ENCODE measurements around the gene CFAP97D1. TPM values are rescaled to one million over a fixed set of nuclear protein-coding genes. Genes with fewer than 3 reads are reported as not detected.

The CFAP97D1 gene
- total and polyA plus RNA-seq, 4 donors = 0.01 to 0.06 (median 0.02) TPM; not detected in 1

DNA sequence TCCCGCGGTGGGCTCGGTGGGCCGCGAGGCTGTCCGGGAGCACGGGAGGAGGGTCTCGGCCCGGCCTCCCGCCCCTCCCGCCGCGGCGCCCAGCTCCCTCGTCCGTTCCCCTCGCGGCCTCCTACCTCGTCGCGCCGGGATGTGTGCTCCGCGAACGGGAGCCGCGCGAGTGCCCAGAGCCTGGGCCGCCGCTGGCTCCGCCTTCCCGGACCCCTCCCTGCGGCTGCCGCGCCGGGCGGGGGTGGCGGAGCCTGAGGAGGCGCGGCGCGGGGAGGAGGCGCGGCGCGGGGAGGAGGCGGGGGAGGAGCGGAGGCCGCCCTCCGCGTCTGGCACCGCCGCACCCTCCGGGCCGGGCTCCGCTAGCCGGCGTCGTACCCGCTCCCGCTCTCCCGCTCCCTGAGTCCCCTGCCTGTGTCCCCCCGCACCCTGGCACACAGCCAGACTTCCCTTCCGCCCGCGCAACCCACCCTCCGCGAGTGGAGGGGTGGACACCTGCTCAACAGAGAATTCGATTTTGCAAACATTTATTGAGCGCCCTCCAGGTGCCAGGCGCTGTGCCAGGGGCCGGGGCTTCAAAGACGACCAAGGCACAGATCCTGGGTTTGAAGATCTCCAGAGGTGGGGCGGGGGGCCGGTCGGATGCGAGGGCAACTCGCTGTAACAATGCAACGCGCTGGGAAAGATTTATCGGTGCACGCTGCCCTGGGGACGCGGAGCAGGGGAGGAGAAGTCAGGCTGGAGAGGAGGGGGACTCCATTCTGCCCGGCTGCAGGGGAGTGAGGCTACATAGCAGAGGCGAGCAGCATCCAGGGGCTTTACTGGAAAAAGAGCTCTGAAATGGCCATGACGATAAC, 53.0 kb downstream of the CFAP97D1 start, which contains the start of gene MPP3:
Gene MPP3, minus strand, starts transcription at position 171 of the 854 bp plus-strand sequence. CDS start 1,240 bp downstream, outside the sequence.
- peak within 1 kb of the TSS; percentile 70 to 87 for H3K27ac ChIP-seq (ENCODE audit: low read depth in 1 of 2, low read length in 1 of 2)
- 2 to 3% methylated on average over 37 to 86 of the region's 87 CpGs for WGBS, 2 donors

GRCh38 chr17:43834106-43834505, 53.9 kb downstream of the CFAP97D1 start:
- ATAC-seq (ENCODE audit: insufficient read depth, low FRiP score) (no peak), DNase-seq (peak in 2 of 3 donors; percentile 14 to 36)
- no peaks in the 10 kb centered on the region for H3K9me3 ChIP-seq (ENCODE audit: control insufficient read depth in 4 of 4, insufficient read depth in 3 of 4, low read length in 3 of 4)
- H3K27me3 ChIP-seq (ENCODE audit: control insufficient read depth in 3 of 3, insufficient read depth in 3 of 3, low read length in 2 of 3) = no peaks in the 10 kb centered on the region
- 23 to 51% methylated on average over 2 of the region's 2 CpGs for WGBS, 2 donors
- no peak overlapping the region for H3K27ac ChIP-seq (ENCODE audit: low read depth in 1 of 2, low read length in 1 of 2)
- H3K9ac ChIP-seq (ENCODE audit: insufficient read depth in 1 of 2, low read length in 2 of 2) = no peak overlapping the region
- peaks cover 0 to 16% (median 4%) of the 10 kb centered on the region in 5 donors for H3K4me1 ChIP-seq (ENCODE audit: control insufficient read depth in 5 of 5, insufficient read depth in 5 of 5, low read length in 5 of 5)
- no peak overlapping the region for H3K4me3 ChIP-seq
- H3K36me3 ChIP-seq (ENCODE audit: control insufficient read depth in 4 of 4, insufficient read depth in 4 of 4, low read length in 4 of 4) = peaks cover 0 to 8% (median under 1%) of the 10 kb centered on the region in 4 donors
- no peak for TF ChIP-seq CTCF (IDR thresholded peaks at IDR 0.05; ENCODE audit: control extremely low read depth, extremely low read depth)

More for the DNA sequence above, 53.0 kb downstream of the CFAP97D1 start, which contains the start of gene MPP3:
- ATAC-seq (ENCODE audit: insufficient read depth, low FRiP score) (peak; percentile 91), DNase-seq (peak; percentile 68 to 83 (median 74))
- no peak for TF ChIP-seq CTCF (IDR thresholded peaks at IDR 0.05; ENCODE audit: control extremely low read depth, extremely low read depth)
- Histone ChIP-seq H3K27me3 (ENCODE audit: control insufficient read depth in 3 of 3, insufficient read depth in 3 of 3, low read length in 2 of 3) (no peaks in the 10 kb centered on the region), H3K4me1 (ENCODE audit: control insufficient read depth in 5 of 5, insufficient read depth in 5 of 5, low read length in 5 of 5) (peaks cover 0 to 16% (median 4%) of the 10 kb centered on the region in 5 donors), H3K9me3 (ENCODE audit: control insufficient read depth in 4 of 4, insufficient read depth in 3 of 4, low read length in 3 of 4) (no peaks in the 10 kb centered on the region), H3K4me3 (peak within 1 kb of the TSS; percentile 66), H3K36me3 (ENCODE audit: control insufficient read depth in 4 of 4, insufficient read depth in 4 of 4, low read length in 4 of 4) (peaks cover 0 to 8% (median 2%) of the 10 kb centered on the region in 4 donors), H3K9ac (ENCODE audit: insufficient read depth in 1 of 2, low read length in 2 of 2) (no peak within 1 kb of the TSS)

Other genes starting within 250 kb of the CFAP97D1 start
- 1 to 10 TPM in 1 of 2 donors, under 1 TPM in 1; 0.54 to 6.9 TPM for gene ETV4, start 234.1 kb upstream of the CFAP97D1 start, total RNA-seq
- 1 to 10 TPM; 2.2 to 4.3 TPM for gene ETV4, start 234.1 kb upstream of the CFAP97D1 start, polyA plus RNA-seq
- gene MEOX1, start 118.5 kb upstream of the CFAP97D1 start, total RNA-seq = 1 to 10 TPM in 1 of 2 donors, under 1 TPM in 1; 0.31 to 1.2 TPM
- gene MEOX1, start 118.5 kb upstream of the CFAP97D1 start, polyA plus RNA-seq = 1 to 10 TPM in 1 of 2 donors, under 1 TPM in 1; 0.26 to 1.1 TPM
- not detected for gene SOST, start 21.6 kb upstream of the CFAP97D1 start, total RNA-seq
- under 1 TPM; 0.02 to 0.04 TPM for gene SOST, start 21.6 kb upstream of the CFAP97D1 start, polyA plus RNA-seq
- gene DUSP3, start 1.5 kb upstream of the CFAP97D1 start, total RNA-seq = 10 to 100 TPM; 49.6 to 86.3 TPM
- 10 to 100 TPM; 50.5 to 82.6 TPM for gene DUSP3, start 1.5 kb upstream of the CFAP97D1 start, polyA plus RNA-seq
- 10 to 100 TPM; 32.2 to 38.7 TPM for gene MPP3, start 52.7 kb downstream of the CFAP97D1 start, total RNA-seq
- gene MPP3, start 52.7 kb downstream of the CFAP97D1 start, polyA plus RNA-seq = 10 to 100 TPM in 1 of 2 donors, 1 to 10 TPM in 1; 9.9 to 17.0 TPM
- 1 to 10 TPM; 1.1 to 6.8 TPM for gene CD300LG, start 66.7 kb downstream of the CFAP97D1 start, total RNA-seq
- 1 to 10 TPM; 1.4 to 3.6 TPM for gene CD300LG, start 66.7 kb downstream of the CFAP97D1 start, polyA plus RNA-seq
- gene MPP2, start 127.1 kb downstream of the CFAP97D1 start, total RNA-seq = 1 to 10 TPM; 1.1 to 1.3 TPM
- gene MPP2, start 127.1 kb downstream of the CFAP97D1 start, polyA plus RNA-seq = under 1 TPM; 0.24 to 0.25 TPM
- gene PPY, start 162.0 kb downstream of the CFAP97D1 start, total RNA-seq = not detected
- gene PPY, start 162.0 kb downstream of the CFAP97D1 start, polyA plus RNA-seq = not detected
- gene PYY, start 173.5 kb downstream of the CFAP97D1 start, total RNA-seq = under 1 TPM in 1 of 2 donors, not detected in 1; 0.25 TPM
- gene PYY, start 173.5 kb downstream of the CFAP97D1 start, polyA plus RNA-seq = under 1 TPM in 1 of 2 donors, not detected in 1; 0.05 TPM
- 10 to 100 TPM in 1 of 2 donors, 1 to 10 TPM in 1; 2.6 to 10.7 TPM for gene NAGS, start 224.2 kb downstream of the CFAP97D1 start, total RNA-seq
- gene NAGS, start 224.2 kb downstream of the CFAP97D1 start, polyA plus RNA-seq = 1 to 10 TPM; 3.6 to 6.4 TPM
- 10 to 100 TPM; 32.9 to 33.3 TPM for gene TMEM101, start 234.5 kb downstream of the CFAP97D1 start, total RNA-seq
- 10 to 100 TPM; 28.7 to 43.5 TPM for gene TMEM101, start 234.5 kb downstream of the CFAP97D1 start, polyA plus RNA-seq

Data from lung (tissue), 12 donors.